Measurements from ENCODE around the gene EXOC6B. TPM values are rescaled to one million over a fixed set of nuclear protein-coding genes. Genes with fewer than 3 reads are reported as not detected.

EXOC6B gene
- total and polyA plus RNA-seq, 2 of the 8 experiments (the other 6 are each of a cell fraction or from before 2014, with no cell fraction given) = 13.5 to 33.0 TPM

DNA sequence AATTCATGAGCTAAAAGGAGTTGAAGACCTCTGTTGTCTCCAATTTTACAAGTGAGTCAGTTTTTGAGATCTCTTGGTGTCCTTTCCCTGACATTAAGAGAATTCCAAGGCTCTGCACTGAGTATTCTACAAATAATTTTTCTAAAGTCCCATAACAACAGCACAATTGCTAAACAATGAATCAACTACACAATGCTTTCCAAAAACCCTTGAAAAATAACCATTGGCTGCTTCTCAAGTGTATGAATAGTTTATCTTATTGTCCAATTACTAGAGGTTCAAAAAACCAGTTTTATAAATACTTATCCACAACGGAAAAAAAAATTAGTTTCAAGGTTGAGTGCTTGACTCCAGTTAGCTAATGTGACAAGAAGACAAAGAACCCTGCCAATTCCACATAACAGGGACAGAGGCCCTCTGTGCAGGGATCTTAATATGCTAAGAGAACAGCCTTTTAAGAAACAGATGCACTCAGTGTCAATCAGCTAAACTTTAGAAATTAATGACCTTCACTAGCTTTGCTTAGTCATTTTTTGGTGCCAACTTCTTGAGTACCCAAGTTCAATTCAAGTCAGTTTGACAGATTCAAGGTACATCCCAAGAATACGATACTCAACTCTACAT is 411.6 kb downstream of the EXOC6B start:
- Histone ChIP-seq H3K23me2 (ENCODE audit: low read depth, low read length) (no peaks in the 10 kb centered on the region), H4K5ac (ENCODE audit: insufficient read length, low read depth, low read length) (no peak overlapping the region), H2BK15ac (ENCODE audit: low read length) (no peak overlapping the region), H3K9me3 (ENCODE audit: insufficient read depth in 2 of 2, low read depth in 1 of 2, low read length in 1 of 2) (no peaks in the 10 kb centered on the region), H3K14ac (ENCODE audit: insufficient read length) (no peak overlapping the region), H3K4ac (replicated peaks; ENCODE audit: insufficient read length, low read depth, low read length) (no peak overlapping the region), H3K9ac (replicated peaks in 1 of 4; ENCODE audit: extremely low read depth in 1 of 4, low read depth in 3 of 4, low read length in 3 of 4) (no peak overlapping the region), H4K91ac (replicated peaks; ENCODE audit: insufficient read length, low read length) (no peak overlapping the region), H2BK120ac (replicated peaks; ENCODE audit: low read depth, low read length) (no peak overlapping the region), H3K56ac (replicated peaks; ENCODE audit: insufficient read length, low read depth, low read length) (no peak overlapping the region), H3K4me3 (ENCODE audit: extremely low read depth in 1 of 4, insufficient read depth in 2 of 4, low read depth in 3 of 4, low read length in 4 of 4) (no peak overlapping the region), H3K4me2 (ENCODE audit: insufficient read depth in 1 of 2, low read depth in 2 of 2, low read length in 2 of 2) (no peak overlapping the region), H3K27ac (ENCODE audit: low read depth, low read length) (no peak overlapping the region), H2AFZ (ENCODE audit: low read length) (no peak overlapping the region), H3K4me1 (replicated peaks in 1 of 4; ENCODE audit: control insufficient read depth in 3 of 4, insufficient read depth in 4 of 4, low read length in 3 of 4) (no peaks in the 10 kb centered on the region), H2BK5ac (ENCODE audit: low read depth, low read length) (no peak overlapping the region), H3K79me2 (ENCODE audit: control insufficient read depth in 1 of 2, insufficient read depth in 2 of 2, low read length in 2 of 2) (no peaks in the 10 kb centered on the region), H2BK20ac (ENCODE audit: low read length) (no peak overlapping the region), H4K8ac (ENCODE audit: extremely low read depth, insufficient read depth, low read length) (no peak overlapping the region), H3K27me3 (replicated peaks in 1 of 4; ENCODE audit: control insufficient read depth in 3 of 4, extremely low read depth in 1 of 4, insufficient read depth in 3 of 4, low read length in 3 of 4) (no peaks in the 10 kb centered on the region), H3K36me3 (ENCODE audit: control insufficient read depth in 2 of 4, insufficient read depth in 4 of 4, low read length in 3 of 4) (no peaks in the 10 kb centered on the region), H3K79me1 (ENCODE audit: low read depth, low read length) (no peaks in the 10 kb centered on the region), H3K18ac (ENCODE audit: extremely low read depth, low read length) (no peak overlapping the region), H3K23ac (ENCODE audit: insufficient read length) (no peak overlapping the region), H4K20me1 (replicated peaks in 1 of 2; ENCODE audit: control insufficient read depth in 1 of 2, insufficient read depth in 2 of 2, low read length in 2 of 2) (no peaks in the 10 kb centered on the region), H2AK5ac (ENCODE audit: low read depth, low read length) (no peak overlapping the region), H2BK12ac (ENCODE audit: low read depth, low read length) (no peak overlapping the region)
- CTCF ChIA-PET (ENCODE audit: partially characterized antibody) = no interaction called here
- FAIRE-seq = no peak
- POLR2A ChIA-PET (ENCODE audit: partially characterized antibody) = no interaction called here
- WGBS, 2 experiments (ENCODE audit: extremely low coverage in 1 of 2, insufficient coverage in 1 of 2, insufficient read length in 1 of 2, insufficient replicate concordance in 2 of 2, low coverage in 1 of 2, low lambda C conversion rate in 2 of 2, missing lambda C conversion rate in 1 of 2) = 89% methylated on average over 2 of the region's 2 CpGs; no CpG with 5 or more reads in 1 of the 2 experiments
- DNase-seq (ENCODE audit: low read depth in 1 of 2, low spot score in 2 of 2) = no peak
- no peak for TF ChIP-seq BACH1 (IDR thresholded peaks at IDR 0.05; ENCODE audit: low read length)
- no peak for TF ChIP-seq RFX5 (IDR thresholded peaks at IDR 0.05; ENCODE audit: borderline replicate concordance, low read depth, low read length)
- TF ChIP-seq CTBP2 (IDR thresholded peaks at IDR 0.05; ENCODE audit: borderline replicate concordance, insufficient read depth, insufficient read length, low read length) = no peak
- TF ChIP-seq ZNF274 (IDR thresholded peaks at IDR 0.05; ENCODE audit: borderline replicate concordance, extremely low read depth, low read length) = no peak
- no peak for TF ChIP-seq GTF2F1 (IDR thresholded peaks at IDR 0.05; ENCODE audit: borderline replicate concordance, low read depth, low read length)
- no peak for TF ChIP-seq FOSL1 (IDR thresholded peaks at IDR 0.05; ENCODE audit: insufficient read depth, low read depth, low read length)
- TF ChIP-seq SP1 (IDR thresholded peaks at IDR 0.05; ENCODE audit: low read depth, low read length) = no peak
- TF ChIP-seq SIRT6 (IDR thresholded peaks at IDR 0.05; ENCODE audit: low read length) = no peak
- no peak for TF ChIP-seq BCL11A (IDR thresholded peaks at IDR 0.05; ENCODE audit: low read depth in 2 of 2, low read length in 2 of 2)
- TF ChIP-seq RXRA (IDR thresholded peaks at IDR 0.05; ENCODE audit: insufficient read depth, low read depth, low read length) = no peak
- no peak for TF ChIP-seq POLR2A (IDR thresholded peaks at IDR 0.05; ENCODE audit: control extremely low read depth in 1 of 2, low read depth in 2 of 2, low read length in 2 of 2)
- TF ChIP-seq EGR1 (IDR thresholded peaks at IDR 0.05; ENCODE audit: borderline replicate concordance, low read depth, low read length) = no peak
- no peak for TF ChIP-seq SP4 (IDR thresholded peaks at IDR 0.05; ENCODE audit: low read length)
- no peak for TF ChIP-seq POU5F1 (IDR thresholded peaks at IDR 0.05; ENCODE audit: low read depth, low read length)
